Measurements from ENCODE around the gene THEMIS.
"Not testable (repeated sequence)": the region's sequence is repeated elsewhere in the genome, so short reads cannot be mapped to it uniquely, and the experiment has no call there.

The THEMIS gene

DNA sequence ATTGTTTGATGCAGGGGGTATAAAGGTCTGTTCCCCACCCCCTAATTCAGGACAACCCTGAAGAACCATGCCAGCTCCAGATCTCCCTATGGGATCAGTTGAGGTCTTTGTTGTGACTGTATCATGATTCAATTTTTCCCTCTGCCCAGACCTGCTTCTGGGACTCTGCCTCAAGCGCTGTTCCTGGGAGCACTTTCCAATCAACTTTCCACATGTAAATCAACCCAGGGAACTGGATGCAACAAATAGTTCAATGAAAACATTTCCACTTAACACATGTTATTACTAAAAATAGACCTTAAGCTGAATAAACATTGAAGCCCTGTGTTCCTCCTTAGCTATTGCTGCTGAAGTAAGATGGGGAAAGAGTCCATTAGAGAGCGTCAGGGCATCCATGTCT lies 184.4 kb downstream of the THEMIS start:
- no peak for DNase-seq

DNA sequence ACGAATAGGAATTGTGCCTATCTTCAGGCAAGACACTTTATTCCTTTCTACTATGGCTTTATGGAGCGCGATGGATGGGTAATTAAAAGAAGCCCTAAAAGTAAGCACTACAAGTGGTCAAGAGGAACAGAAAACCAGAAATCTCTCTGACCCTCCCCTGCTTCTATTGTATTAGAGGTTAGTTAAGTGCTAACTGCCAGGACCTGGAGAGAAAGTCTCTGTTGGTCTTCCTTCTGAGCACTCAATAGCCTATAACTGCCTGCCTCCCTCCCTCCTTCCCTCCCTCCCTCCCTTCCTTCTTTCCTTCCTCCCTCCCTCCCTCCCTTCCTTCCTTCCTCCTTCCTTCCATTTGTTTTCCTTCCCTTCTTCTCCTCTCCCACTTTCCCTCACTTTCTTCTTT lies 190.2 kb downstream of the THEMIS start:
- no peak for DNase-seq

DNA sequence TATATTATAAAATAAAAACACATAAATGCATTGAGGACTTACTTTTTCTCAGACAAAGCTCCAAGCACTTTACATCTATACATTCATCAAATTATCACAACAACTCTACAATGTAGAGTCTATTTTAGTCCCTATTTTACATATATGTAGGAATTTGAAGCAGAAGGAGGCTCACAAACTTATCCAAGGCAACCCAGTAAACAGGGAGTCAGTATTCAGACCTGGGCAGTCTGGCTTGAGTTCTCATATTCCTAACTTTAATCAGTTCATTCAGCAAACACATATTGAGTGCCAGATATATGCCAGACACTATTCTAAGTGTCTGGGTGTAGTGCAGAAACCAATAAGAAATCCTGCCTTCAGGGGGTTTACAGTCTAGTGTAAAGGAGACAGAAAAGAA lies 194.6 kb downstream of the THEMIS start:
- DNase-seq, result no peak

DNA sequence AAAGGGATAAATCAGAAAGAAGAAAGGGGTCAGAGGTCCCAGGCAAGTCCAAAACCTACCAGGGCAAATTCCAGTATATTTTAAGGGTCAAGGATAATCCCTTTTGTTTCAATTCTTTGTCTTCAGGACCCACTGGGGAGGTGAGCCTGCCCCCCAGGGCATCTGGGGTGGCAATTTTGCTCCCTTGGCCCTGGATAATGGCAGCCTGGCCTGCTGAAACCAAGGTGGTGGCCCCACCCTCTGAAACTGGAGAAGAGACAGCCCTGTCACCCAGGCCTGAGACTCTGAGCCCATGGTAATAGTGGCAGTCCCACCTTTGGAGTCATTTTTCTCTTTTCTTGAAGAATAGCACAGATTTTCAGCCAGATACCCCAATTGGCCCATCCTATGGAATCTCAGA lies 205.8 kb downstream of the THEMIS start:
- DNase-seq, result no peak

DNA sequence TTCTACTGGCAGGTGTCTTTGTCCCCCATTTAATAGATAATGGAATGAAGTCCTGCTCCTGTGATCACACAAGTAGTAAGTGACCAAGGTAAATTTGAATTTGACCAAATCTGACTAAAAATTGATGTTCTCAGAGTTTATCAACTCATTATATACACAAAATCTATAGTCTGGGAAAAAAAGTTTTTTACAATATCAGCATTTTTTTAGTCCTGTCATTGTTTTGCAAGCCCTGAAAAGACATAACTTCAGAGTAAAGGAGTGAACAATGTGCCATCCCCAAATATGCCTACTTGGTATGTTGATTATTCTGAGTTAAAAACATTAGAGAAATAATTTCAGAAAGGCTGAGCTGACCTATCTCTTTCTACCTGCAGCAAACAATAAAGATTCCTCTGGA lies 209.7 kb downstream of the THEMIS start:
- no peak for DNase-seq

DNA sequence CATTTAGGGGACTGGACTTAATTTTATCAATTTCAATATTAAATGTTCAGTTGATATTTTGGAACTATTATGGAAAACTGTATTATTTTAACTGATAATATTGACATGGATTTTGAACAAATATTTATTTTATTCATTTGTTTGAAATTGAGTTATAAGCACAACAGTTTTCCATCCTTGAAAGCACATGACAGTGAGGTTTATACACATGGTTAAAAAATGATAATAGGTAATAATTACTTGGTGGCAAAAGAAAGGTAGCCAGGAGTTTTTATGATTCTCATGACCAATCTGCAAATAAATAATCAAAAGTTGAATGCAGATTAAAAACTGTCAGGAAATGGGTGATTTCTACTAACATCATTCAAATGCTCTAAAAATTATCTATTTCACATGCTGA lies 210.3 kb downstream of the THEMIS start:
- DNase-seq, result no peak

DNA sequence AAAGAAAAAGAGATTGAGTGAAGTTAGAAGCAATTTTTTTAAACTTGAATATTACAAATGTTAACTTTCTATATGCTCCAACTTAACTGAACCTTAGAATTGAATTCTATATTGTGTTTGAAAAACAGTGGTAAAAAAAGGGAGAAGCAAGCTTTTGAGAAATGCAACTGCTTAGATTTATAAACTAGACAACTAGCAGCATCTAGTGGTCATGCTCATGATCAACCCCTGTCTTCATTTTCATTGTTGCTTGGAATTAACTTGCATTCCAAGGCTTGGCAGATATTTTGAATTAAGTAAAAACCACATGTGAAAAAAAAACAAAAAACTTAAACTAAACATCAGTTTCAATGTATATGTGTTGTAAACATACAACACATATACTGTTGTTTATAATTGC lies 210.8 kb downstream of the THEMIS start:
- peak; percentile 20 for DNase-seq

DNA sequence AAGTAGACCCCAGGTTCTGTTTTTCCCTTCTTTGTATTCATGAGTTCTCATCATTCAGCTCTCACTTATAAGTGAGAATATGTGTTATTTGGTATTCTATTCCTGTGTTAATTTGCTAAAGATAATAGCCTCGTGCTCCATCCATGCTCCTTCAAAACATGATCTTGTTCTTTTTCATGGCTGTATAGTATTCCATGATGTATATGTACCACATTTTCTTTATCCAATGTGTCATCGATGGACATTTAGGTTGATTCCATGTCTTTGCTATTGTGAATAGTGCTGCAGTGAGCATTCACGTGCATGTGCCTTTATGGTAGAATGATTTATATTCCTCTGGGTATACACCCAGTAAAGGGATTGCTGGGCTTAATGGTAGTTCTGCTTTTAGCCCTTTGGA lies 213.4 kb downstream of the THEMIS start:
- DNase-seq, result not testable (repeated sequence)

DNA sequence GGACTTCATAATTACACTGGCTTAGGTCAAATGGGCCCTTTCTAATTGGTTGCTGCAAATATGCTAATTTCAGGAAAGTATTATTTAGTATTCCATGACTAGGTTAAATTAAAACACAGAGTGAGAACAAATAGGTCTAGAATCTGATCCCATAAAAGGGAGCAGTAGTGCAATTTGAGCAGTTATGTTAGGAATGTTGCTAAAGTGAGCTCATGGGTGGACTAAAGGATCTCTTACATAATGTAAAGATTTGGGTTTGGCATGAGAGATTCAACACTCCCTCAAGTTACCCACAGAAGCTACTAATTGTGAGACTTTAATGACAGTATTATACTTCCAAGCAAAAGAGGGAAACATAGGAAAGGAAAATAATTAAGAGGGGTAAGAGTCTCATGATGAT lies 214.8 kb downstream of the THEMIS start:
- DNase-seq, result peak; percentile 7

DNA sequence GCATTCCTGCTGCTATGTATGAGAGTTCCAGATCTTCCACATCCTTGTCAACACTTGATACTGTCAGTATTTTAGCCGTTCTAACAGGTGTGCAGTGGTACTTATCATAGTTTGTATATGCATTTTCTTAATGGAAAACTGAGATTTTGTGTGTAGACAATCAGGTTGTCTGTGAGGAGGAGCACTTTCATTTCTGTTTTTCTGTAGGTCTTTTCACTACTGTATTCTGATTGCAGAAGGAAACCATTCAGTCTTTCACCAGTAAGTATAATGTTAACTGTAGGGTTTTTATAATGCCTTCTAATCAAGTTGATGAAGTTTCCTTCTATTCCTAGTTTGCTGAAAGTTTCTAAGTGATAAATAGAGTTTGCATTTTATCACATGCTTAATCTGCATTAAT lies 216.4 kb downstream of the THEMIS start:
- no peak for DNase-seq

Measured in EL (cell line).